Large intestine (tissue), 3 donors: ENCODE results near the gene CXCL5. TPM values are rescaled to one million over a fixed set of nuclear protein-coding genes. Genes with fewer than 3 reads are reported as not detected.
A peak's percentile ranks its signal among the peaks of the same experiment; 100 is the strongest.

Experiments used
- DNase-seq, 2 donors: peaks; one replicate each; pipeline versions ENCODE4 v3.0.0 to v3.0.0-alpha.2; 2013
- H3K27ac ChIP-seq: one replicate; pipeline ENCODE4 v1.5.1; 2013; ENCODE audit warnings: low read length
- H3K27me3 ChIP-seq: 2 replicates; pipeline ENCODE4 v1.6.1; 2013; ENCODE audit warnings: low read length; ENCODE audit not compliant: control insufficient read depth, insufficient read depth
- H3K36me3 ChIP-seq: 2 replicates; pipeline ENCODE4 v1.6.1; 2013; ENCODE audit warnings: low read length; ENCODE audit not compliant: control insufficient read depth, insufficient read depth
- H3K4me1 ChIP-seq: one replicate; pipeline ENCODE4 v1.6.1; 2013; ENCODE audit warnings: low read length; ENCODE audit not compliant: control insufficient read depth, insufficient read depth
- H3K4me3 ChIP-seq: one replicate; pipeline ENCODE4 v1.5.1; 2013; ENCODE audit warnings: low read length
- H3K9me3 ChIP-seq: one replicate; pipeline ENCODE4 v1.6.1; 2013; ENCODE audit warnings: mild to moderate bottlenecking, low read depth, low read length, moderate library complexity; ENCODE audit not compliant: control insufficient read depth
- WGBS: methylation state at CpG from one replicate; pipeline ENCODE4 v1.1.5; 2013; ENCODE audit warnings: low lambda C conversion rate; ENCODE audit not compliant: insufficient coverage; 5-methylcytosine and 5-hydroxymethylcytosine counted together
- polyA plus RNA-seq: library from polyadenylated mRNA; unstranded; fragments of 120-200 nt; gene quantifications from one replicate; pipeline ENCODE4 v1.2.1, GENCODE V29; 2013

Gene CXCL5
- polyA plus RNA-seq, 1 donor, result 0.30 TPM

- no peaks in the 10 kb centered on the region for H3K36me3 ChIP-seq
Measured at GRCh38 chr4:73948291-73948690, 50.2 kb downstream of the CXCL5 start.

DNA sequence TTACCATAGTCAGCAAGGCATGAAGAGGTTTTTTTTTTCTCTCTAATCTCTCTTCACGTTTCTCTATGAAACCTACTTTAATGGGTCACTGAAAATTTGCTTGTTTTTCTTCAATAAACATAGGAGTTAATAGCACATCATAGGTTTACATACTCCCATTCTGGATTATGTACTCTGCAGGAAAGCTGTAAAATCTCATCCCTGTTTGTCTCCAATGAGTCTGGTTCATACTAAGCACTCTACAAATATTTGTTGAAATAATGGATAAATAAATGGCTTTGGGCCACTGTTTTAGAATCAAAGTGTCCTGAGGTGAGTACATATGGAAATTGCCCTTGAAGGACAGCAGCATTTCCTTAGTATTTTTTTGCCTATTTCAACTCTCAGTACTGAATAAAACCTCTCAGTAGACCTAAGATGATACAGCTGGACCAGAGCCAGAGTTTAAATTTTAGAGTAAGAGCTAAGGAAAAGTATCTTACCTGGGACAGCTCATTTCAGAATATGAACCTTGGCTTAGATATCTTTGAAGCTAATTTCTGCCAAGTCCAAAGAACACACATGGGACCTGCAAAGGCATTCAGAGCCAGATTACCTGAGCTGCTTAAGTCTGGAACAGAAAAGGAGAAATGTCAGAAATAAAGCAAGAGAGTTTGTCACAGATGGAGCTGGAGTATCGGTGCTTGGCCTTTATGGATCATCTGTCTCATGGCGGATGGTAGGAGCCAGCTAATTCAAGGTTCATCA lies 51.1 kb downstream of the CXCL5 start:
- Histone ChIP-seq H3K27ac (no peak overlapping the region), H3K9me3 (no peaks in the 10 kb centered on the region), H3K4me1 (no peaks in the 10 kb centered on the region), H3K27me3 (peaks cover 26% of the 10 kb centered on the region), H3K36me3 (no peaks in the 10 kb centered on the region), H3K4me3 (no peak overlapping the region)
- peak in 1 of 2 donors; percentile 36 for DNase-seq
- WGBS, result no CpG with 5 or more reads among the region's 3 CpGs

More at GRCh38 chr4:73948291-73948690, 50.2 kb downstream of the CXCL5 start:
- Histone ChIP-seq H3K9me3 (no peaks in the 10 kb centered on the region), H3K27ac (no peak overlapping the region), H3K27me3 (peaks cover 21% of the 10 kb centered on the region), H3K4me1 (no peaks in the 10 kb centered on the region), H3K4me3 (no peak overlapping the region)
- 100% methylated on average over 1 of the region's 1 CpG for WGBS
- no peak for DNase-seq

DNA sequence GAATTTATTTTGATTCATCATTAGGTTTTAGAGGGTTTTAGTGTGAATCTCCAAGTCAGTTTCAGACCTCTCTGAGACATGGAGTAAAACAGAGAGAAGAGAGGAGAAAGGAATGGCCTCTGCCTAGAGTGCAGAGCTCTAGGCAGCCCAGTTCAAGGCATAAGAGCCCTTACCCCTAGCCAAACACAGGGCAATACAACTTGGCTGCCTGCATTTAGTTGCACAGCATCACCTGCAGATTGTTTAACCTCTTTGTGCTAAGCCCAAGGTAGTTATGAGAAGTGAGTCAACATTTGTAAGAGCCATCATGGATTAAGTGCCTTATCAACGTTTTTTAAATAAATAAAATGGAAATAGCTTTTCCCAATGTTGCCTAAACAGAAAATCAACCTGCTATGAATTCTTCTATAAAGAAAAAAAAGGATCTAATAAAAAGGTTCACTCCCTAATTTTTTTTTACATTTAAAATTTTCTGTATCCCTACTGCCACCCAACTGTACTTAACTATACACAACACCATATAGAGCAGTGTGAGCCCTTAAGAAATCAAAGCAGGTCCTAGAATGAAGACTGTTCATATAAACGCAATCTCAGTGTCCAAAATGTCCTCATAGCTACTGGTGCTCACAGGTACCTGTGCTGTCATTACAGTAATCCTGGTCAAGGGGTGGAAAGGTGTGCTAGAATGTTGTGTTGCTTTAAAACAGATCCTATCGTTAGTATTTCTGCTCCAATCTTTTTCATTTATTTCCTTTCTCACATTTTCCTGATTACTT lies 52.6 kb downstream of the CXCL5 start:
- H3K4me1 ChIP-seq, result no peaks in the 10 kb centered on the region
- no peaks in the 10 kb centered on the region for H3K9me3 ChIP-seq
- DNase-seq, result no peak
- WGBS, result 50% methylated on average over 1 of the region's 3 CpGs
- H3K27me3 ChIP-seq, result peaks cover 26% of the 10 kb centered on the region
- no peak overlapping the region for H3K4me3 ChIP-seq
- H3K36me3 ChIP-seq, result no peaks in the 10 kb centered on the region
- H3K27ac ChIP-seq, result no peak overlapping the region

Other genes with a start within 250 kb of the CXCL5 start
- 0.19 TPM for gene CXCL6, start 162.0 kb downstream of the CXCL5 start, polyA plus RNA-seq
- gene PF4V1, start 145.4 kb downstream of the CXCL5 start, polyA plus RNA-seq, result 0.24 TPM
- 4.3 TPM for gene CXCL1, start 129.3 kb downstream of the CXCL5 start, polyA plus RNA-seq
- 0.33 TPM for gene PF4, start 16.6 kb downstream of the CXCL5 start, polyA plus RNA-seq
- 1.8 TPM for gene PPBP, start 10.5 kb downstream of the CXCL5 start, polyA plus RNA-seq
- 1.4 TPM for gene CXCL3, start 40.0 kb upstream of the CXCL5 start, polyA plus RNA-seq
- 8.6 TPM for gene CXCL2, start 100.5 kb upstream of the CXCL5 start, polyA plus RNA-seq
- 15.2 TPM for gene MTHFD2L, start 159.4 kb upstream of the CXCL5 start, polyA plus RNA-seq